Measurements from ENCODE around the gene NCKIPSD. TPM values are rescaled to one million over a fixed set of nuclear protein-coding genes. Genes with fewer than 3 reads are reported as not detected.
"Not testable (repeated sequence)": the region's sequence is repeated elsewhere in the genome, so short reads cannot be mapped to it uniquely, and the experiment has no call there.

Gene NCKIPSD
- 49.8 and 51.4 TPM in 2 replicates for total RNA-seq

DNA sequence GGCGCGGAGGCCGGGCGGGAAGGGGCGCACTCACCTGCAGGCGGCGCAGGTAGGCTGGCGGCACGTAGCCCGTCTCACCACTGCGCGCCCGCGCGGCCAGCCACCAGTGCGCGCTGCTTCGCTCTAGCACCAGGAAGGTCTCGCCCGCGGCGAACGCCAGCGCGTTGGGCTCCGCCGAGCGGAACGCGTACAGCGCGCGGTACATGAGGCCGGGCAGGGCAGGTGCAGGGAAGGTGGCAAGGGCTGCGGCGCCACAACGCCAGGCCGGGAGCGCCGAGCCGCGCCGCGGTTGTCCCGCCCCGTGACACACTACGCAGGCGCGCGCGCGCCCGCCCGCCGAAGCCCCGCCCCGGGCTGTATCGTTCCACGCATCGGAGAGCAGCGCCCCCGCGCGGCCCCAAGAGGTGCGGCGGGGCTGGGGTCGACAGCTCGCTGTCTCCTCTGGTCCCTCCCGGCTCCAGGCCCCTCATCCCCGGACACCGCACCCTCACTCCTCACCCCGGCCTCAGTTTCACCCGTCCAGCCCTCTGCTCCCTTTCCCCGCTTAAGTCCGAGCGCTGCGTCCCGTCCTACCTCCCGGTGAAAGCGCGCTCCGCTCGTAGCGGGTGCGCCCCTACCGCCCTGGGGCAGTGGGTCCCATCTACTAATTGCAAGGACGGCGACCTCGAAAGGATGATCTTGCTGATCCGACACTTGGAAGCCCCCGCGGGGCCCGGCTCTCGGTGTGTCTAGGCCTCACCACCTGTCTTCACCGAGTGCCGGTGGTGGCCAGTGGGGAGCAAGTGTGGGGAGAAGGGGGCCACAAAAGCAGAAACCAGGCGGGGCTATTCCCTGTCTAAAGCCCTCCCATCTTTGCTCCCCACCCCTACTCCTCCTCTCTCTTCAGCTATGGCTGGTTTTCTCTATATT lies at the start of gene NCKIPSD:
NCKIPSD (minus strand) TSS at position 313 of the 909 bp plus-strand sequence; CDS start at position 205, 108 bp downstream.
- no peaks in the 10 kb centered on the region for H3K9me3 Mint-ChIP-seq
- intact Hi-C loops (cut with micrococcal nuclease), result loop anchor here (2.0 kb wide), 2 partner anchors 21 to 31 kb away; partner anchors contain the start of gene IP6K2
- peak within 1 kb of the TSS; percentile 95 for H3K4me3 Mint-ChIP-seq (ENCODE audit: low read depth)
- H3K27ac Mint-ChIP-seq, result peak within 1 kb of the TSS; percentile 89
- peak; percentile 84 for DNase-seq (ENCODE audit: low spot score)
- H3K4me1 Mint-ChIP-seq (ENCODE audit: low read depth), result peaks cover 15% of the 10 kb centered on the region
- no peaks in the 10 kb centered on the region for H3K27me3 Mint-ChIP-seq (ENCODE audit: low read depth)
- peaks cover 40% of the 10 kb centered on the region for H3K36me3 Mint-ChIP-seq (ENCODE audit: low read depth)

DNA sequence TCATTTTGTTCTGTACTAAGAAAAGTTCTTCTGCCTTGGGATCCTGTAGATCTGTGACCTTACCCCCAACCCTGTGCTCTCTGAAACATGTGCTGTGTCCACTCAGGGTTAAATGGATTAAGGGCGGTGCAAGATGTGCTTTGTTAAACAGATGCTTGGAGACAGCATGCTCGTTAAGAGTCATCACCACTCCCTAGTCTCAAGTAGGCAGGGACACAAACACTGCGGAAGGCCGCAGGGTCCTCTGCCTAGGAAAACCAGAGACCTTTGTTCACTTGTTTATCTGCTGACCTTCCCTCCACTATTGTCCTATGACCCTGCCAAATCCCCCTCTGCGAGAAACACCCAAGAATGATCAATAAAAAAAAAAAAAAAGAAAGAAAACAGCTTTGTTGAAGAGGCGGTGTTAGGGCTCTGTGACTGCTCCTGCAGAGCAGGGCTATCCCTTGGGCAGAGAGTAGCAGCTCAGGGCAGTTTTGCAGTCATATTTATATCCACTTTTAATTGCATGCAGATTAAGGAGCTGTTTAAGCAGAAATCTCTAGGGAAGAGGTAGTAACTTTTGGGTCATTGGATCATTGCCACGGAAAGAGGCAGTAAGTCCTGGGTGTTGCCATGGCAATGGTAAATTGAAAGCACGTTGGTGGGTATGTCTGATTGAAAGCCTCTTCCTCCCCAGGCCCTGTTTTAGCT lies 49.5 kb upstream of the NCKIPSD start:
- H3K27me3 Mint-ChIP-seq (ENCODE audit: low read depth); H3K4me3 Mint-ChIP-seq (ENCODE audit: low read depth); H3K27ac Mint-ChIP-seq; H3K4me1 Mint-ChIP-seq (ENCODE audit: low read depth); DNase-seq (ENCODE audit: low spot score); H3K9me3 Mint-ChIP-seq; H3K36me3 Mint-ChIP-seq (ENCODE audit: low read depth); intact Hi-C loops (cut with micrococcal nuclease): not testable (repeated sequence)

DNA sequence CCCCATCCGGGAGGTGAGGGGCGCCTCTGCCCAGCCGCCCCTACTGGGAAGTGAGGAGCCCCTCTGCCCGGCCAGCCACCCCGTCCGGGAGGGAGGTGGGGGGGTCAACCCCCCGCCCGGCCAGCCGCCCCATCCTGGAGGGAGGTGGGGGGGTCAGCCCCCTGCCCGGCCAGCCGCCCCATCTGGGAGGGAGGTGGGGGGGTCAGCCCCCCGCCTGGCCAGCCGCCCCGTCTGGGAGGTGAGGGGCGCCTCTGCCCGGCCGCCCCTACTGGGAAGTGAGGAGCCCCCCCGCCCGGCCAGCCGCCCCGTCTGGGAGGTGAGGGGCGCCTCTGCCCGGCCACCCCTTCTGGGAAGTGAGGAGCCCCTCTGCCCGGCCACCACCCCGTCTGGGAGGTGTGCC lies 48.8 kb upstream of the NCKIPSD start:
- DNase-seq (ENCODE audit: low spot score); H3K27ac Mint-ChIP-seq; H3K27me3 Mint-ChIP-seq (ENCODE audit: low read depth); H3K36me3 Mint-ChIP-seq (ENCODE audit: low read depth); intact Hi-C loops (cut with micrococcal nuclease); H3K9me3 Mint-ChIP-seq; H3K4me1 Mint-ChIP-seq (ENCODE audit: low read depth); H3K4me3 Mint-ChIP-seq (ENCODE audit: low read depth): not testable (repeated sequence)

DNA sequence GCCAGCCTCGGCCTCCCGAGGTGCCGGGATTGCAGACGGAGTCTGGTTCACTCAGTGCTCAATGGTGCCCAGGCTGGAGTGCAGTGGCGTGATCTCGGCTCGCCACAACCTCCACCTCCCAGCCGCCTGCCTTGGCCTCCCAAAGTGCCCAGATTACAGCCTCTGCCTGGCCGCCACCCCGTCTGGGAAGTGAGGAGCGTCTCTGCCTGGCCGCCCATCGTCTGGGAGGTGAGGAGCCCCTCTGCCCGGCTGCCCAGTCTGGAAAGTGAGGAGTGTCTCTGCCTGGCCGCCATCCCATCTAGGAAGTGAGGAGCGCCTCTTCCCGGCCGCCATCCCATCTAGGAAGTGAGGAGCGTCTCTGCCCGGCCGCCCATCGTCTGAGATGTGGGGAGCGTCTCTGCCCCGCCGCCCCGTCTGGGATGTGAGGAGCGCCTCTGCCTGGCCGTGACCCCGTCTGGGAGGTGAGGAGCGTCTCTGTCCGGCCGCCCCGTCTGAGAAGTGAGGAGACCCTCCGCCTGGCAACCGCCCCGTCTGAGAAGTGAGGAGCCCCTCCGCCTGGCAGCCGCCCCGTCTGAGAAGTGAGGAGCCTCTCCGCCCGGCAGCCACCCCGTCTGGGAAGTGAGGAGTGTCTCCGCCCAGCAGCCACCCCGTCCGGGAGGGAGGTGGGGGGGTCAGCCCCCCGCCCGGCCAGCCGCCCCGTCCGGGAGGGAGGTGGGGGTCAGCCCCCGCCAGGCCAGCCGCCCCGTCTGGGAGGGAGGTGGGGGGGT lies 48.2 kb upstream of the NCKIPSD start:
- H3K27ac Mint-ChIP-seq, result not testable (repeated sequence)

DNA sequence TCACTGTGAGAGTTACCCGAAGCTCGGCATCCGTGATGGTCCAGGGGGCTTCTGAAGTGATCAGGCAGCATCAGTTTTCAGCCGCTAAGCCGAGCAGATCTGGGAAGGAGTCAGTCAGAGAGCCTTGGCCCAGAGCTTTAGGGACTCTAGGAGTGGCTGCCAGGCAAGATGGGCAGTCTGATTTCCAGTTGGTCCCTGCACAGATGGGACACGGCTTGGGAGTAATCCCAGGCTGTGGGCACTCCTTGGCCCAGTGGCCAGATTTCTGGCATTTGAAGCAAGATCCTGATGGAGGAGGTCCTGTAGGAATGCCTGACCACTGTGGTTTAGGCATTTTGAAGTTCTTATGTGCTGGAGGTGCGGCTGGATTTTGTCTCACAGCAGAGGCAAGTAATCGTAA lies 41.8 kb upstream of the NCKIPSD start:
- Mint-ChIP-seq H3K4me3 (ENCODE audit: low read depth) (no peak overlapping the region), H3K27me3 (ENCODE audit: low read depth) (peaks cover 11% of the 10 kb centered on the region), H3K36me3 (ENCODE audit: low read depth) (no peaks in the 10 kb centered on the region), H3K9me3 (no peaks in the 10 kb centered on the region), H3K4me1 (ENCODE audit: low read depth) (no peaks in the 10 kb centered on the region), H3K27ac (no peak overlapping the region)
- intact Hi-C loops (cut with micrococcal nuclease), result no loop called here
- no peak for DNase-seq (ENCODE audit: low spot score)

More for the DNA sequence above, 48.2 kb upstream of the NCKIPSD start:
- H3K4me3 Mint-ChIP-seq (ENCODE audit: low read depth); DNase-seq (ENCODE audit: low spot score); intact Hi-C loops (cut with micrococcal nuclease); H3K27me3 Mint-ChIP-seq (ENCODE audit: low read depth); H3K9me3 Mint-ChIP-seq; H3K36me3 Mint-ChIP-seq (ENCODE audit: low read depth); H3K4me1 Mint-ChIP-seq (ENCODE audit: low read depth): not testable (repeated sequence)

DNA sequence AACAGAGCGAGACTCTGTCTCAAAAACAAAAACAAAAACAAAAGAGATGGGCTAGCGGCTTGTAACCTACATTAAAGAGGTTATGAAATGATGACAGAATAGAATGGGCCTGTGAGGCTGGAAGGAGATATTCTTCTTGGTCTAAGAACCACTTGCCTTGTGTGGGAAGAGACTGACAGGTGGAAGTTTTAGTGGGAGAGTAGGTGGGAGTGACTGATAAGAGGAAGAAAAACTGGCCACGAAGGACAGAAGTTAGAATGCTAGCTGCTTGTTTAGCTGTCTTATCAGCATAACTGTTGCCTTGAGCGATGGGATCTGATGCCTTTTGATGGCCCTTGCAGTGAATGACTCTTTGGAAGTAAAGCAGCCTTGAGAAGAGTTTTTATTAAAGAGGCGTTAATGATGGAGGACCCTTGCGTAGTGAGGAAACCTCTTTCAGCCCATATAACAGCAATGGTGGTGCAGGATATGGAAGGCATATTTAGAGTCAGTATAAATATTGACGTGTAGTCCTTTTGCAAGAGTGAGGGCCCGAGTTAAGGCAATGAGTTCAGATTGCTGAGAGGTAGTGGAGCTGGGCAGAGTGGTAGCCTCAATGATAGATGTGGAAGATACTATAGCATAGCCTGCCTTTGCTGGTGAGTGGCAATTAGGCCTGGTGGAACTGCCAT lies 39.6 kb upstream of the NCKIPSD start:
- intact Hi-C loops (cut with micrococcal nuclease); H3K27ac Mint-ChIP-seq; DNase-seq (ENCODE audit: low spot score); H3K36me3 Mint-ChIP-seq (ENCODE audit: low read depth); H3K9me3 Mint-ChIP-seq; H3K4me1 Mint-ChIP-seq (ENCODE audit: low read depth); H3K4me3 Mint-ChIP-seq (ENCODE audit: low read depth): not testable (repeated sequence)
- H3K27me3 Mint-ChIP-seq (ENCODE audit: low read depth), result peaks cover 16% of the 10 kb centered on the region

DNA sequence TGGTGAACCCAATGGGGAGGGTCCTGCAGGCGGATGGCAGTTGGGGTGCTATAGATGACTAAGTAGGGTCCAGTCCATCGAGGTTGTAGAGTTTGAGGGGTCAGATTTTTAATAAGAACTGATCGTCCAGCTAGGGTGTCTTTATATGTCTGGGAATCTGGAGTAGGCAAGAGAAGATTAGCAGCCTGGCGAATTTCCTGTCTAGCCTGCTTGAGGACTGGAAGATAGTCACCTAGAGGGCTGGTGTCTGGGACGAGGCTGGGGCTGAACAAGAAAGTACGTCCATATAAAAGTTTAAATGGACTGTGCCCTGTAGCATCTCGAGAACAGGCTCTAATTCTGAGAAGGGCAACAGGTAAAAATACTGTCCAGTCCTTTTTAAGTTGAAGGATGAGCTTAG lies 38.0 kb upstream of the NCKIPSD start:
- Mint-ChIP-seq H3K4me3 (ENCODE audit: low read depth) (no peak overlapping the region), H3K4me1 (ENCODE audit: low read depth) (no peaks in the 10 kb centered on the region), H3K27me3 (ENCODE audit: low read depth) (peaks cover 24% of the 10 kb centered on the region), H3K36me3 (ENCODE audit: low read depth) (no peaks in the 10 kb centered on the region), H3K27ac (no peak overlapping the region), H3K9me3 (no peaks in the 10 kb centered on the region)
- no peak for DNase-seq (ENCODE audit: low spot score)
- intact Hi-C loops (cut with micrococcal nuclease), result no loop called here

DNA sequence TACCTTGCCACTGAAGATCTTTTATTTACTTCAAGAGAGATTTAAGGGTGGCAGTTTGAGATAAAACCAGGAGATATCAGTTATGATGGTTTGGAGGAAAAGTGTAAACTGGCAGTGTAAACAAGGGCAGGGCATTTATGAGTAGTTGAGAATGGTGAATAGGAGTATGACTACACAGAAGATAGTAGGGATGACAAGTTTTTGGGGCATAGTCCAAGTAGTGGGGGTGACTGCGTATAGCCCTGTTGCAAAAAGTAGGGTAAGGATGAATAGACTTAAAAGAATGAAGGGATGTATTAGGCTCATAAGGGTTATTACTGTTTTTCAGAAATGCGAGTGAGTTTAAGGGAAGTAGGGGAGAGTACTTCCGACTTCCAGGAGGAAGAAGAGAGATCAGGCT lies 37.6 kb upstream of the NCKIPSD start:
- H3K36me3 Mint-ChIP-seq (ENCODE audit: low read depth); H3K27ac Mint-ChIP-seq; H3K4me3 Mint-ChIP-seq (ENCODE audit: low read depth); intact Hi-C loops (cut with micrococcal nuclease); H3K4me1 Mint-ChIP-seq (ENCODE audit: low read depth); DNase-seq (ENCODE audit: low spot score); H3K9me3 Mint-ChIP-seq: not testable (repeated sequence)
- H3K27me3 Mint-ChIP-seq (ENCODE audit: low read depth), result peaks cover 24% of the 10 kb centered on the region

DNA sequence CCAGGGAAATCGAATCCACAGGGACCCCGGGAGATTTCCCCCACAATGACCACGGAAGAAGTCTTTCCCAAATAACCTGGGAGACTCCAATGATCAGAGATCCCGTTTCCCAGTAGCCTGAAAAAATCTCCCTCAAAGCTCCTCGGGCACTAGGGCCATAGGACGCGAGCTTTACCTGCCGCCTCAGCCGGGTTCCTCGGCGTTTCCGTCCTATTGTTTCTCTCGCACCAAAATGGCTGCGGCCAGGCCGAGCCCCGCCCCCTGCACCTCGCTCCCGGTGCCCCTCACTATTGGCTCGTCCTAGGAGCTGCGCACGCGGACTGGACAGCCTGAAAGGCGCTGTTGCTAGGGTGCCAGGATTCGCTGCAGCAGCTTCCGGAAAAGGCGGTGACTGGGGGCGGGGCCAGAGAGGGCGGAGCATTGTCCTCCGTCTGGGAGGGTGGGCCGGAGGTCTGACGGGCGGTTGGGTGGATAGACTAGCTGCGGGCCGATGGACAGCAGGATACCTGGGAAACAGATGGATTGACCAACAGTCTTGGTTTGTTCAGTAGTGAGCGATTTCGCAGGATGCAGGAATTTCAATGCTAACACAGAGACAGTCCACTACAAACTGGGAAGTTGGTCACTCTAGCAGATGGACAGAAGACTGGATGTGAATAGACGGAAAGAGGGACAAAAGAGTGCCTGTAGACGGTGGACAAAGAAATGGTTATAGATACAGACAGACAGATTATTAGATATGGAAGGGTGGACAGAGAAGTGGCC lies 31.4 kb upstream of the NCKIPSD start, which contains the start of gene IP6K2:
IP6K2 (minus strand) TSS at position 240 of the 765 bp plus-strand sequence. CDS start 21,930 bp downstream, outside the sequence.
- H3K4me1 Mint-ChIP-seq (ENCODE audit: low read depth), result peaks cover 28% of the 10 kb centered on the region
- no peaks in the 10 kb centered on the region for H3K9me3 Mint-ChIP-seq
- peak within 1 kb of the TSS; percentile 98 for H3K4me3 Mint-ChIP-seq (ENCODE audit: low read depth)
- peaks cover 13% of the 10 kb centered on the region for H3K27me3 Mint-ChIP-seq (ENCODE audit: low read depth)
- intact Hi-C loops (cut with micrococcal nuclease), result loop anchor here (1.0 to 2.0 kb wide), 3 partner anchors 32 to 202 kb away; partner anchors contain the start of genes ARIH2 and NCKIPSD
- peak within 1 kb of the TSS; percentile 97 for H3K27ac Mint-ChIP-seq
- H3K36me3 Mint-ChIP-seq (ENCODE audit: low read depth), result peaks cover 31% of the 10 kb centered on the region
- peak; percentile 98 for DNase-seq (ENCODE audit: low spot score)

DNA sequence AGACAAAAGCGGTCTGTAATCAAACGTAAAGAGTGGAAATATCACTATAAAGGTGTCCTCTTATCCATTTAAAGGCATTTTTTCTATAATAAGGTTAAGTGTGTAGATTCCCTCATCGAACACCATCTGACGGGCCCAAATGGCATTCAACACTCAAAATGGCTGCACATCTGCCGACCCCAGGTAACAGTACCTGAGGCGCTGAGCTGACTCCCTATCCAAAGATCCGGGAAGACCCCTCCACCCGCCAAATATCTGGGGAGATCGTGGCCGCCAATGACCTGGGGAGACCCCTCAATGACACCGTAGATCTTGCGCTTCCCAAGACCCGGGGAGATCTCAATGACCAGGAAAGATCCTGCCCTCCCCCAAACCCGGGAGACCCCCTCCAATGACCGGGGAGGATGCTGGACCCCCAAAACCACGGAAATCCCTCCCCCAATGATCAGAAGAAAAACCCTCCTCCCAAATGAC lies 30.8 kb upstream of the NCKIPSD start:
- intact Hi-C loops (cut with micrococcal nuclease), result loop anchor here (2.0 kb wide), 2 partner anchors 32 to 202 kb away; partner anchors contain the start of genes ARIH2 and NCKIPSD
- H3K4me1 Mint-ChIP-seq (ENCODE audit: low read depth), result peaks cover 29% of the 10 kb centered on the region

DNA sequence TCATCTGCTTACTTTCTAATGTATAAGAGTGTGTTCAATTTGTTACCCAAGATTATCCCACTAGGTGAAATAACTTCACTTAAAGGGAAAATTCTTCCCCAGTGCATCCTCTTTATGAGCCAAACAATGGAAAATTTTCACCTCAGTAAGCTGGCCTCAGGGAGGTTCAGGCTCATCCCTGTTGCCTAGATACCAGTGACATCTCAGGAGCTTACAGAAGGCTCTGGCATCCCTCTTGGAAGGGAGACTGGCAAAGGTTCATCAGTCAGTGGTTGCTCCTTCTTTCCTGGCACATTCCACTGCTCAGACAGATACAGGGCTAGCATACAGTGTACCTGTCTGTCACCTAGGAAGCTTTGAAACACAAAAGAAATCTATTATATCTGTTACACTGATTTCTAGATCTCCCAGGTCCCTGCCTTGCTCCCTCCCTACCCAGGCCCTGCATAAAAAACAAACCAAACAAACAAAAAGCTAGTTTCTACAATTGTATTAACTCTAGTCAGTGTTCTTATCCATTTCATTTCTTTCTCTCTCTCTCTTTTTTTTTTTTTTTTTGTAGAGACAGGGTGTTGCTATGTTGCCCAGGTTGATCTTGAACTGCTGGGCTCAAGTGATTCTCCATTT lies 29.6 kb upstream of the NCKIPSD start:
- intact Hi-C loops (cut with micrococcal nuclease), result no loop called here
- peak overlapping the region; percentile 68 for H3K27ac Mint-ChIP-seq

More for the DNA sequence above, 30.8 kb upstream of the NCKIPSD start:
- H3K9me3 Mint-ChIP-seq, result no peaks in the 10 kb centered on the region
- peak; percentile 16 for DNase-seq (ENCODE audit: low spot score)
- peaks cover 36% of the 10 kb centered on the region for H3K36me3 Mint-ChIP-seq (ENCODE audit: low read depth)
- peak overlapping the region; percentile 97 for H3K27ac Mint-ChIP-seq
- H3K27me3 Mint-ChIP-seq (ENCODE audit: low read depth), result peaks cover 13% of the 10 kb centered on the region
- H3K4me3 Mint-ChIP-seq (ENCODE audit: low read depth), result peak overlapping the region; percentile 98

More for the DNA sequence above, 29.6 kb upstream of the NCKIPSD start:
- no peak for DNase-seq (ENCODE audit: low spot score)
- Mint-ChIP-seq H3K27me3 (ENCODE audit: low read depth) (peaks cover 7% of the 10 kb centered on the region), H3K4me3 (ENCODE audit: low read depth) (peak overlapping the region; percentile 98), H3K4me1 (ENCODE audit: low read depth) (peaks cover 29% of the 10 kb centered on the region), H3K9me3 (no peaks in the 10 kb centered on the region), H3K36me3 (ENCODE audit: low read depth) (peaks cover 44% of the 10 kb centered on the region)

All from activated T-helper 2 cell treated with anti-CD3 and anti-CD28 coated beads, Interferon-gamma antibody, Interleukin-2, Interleukin-4, amounts not matched to agents 10 μg/mL and 5 μg/mL and 100 μg/mL, durations not matched to agents 14 hours and 24 hours and 36 hours (primary cell).